Esophagus squamous epithelium (tissue), 5 donors: ENCODE results near the gene PHLPP1. TPM values are rescaled to one million over a fixed set of nuclear protein-coding genes. Genes with fewer than 3 reads are reported as not detected.
A peak's percentile ranks its signal among the peaks of the same experiment; 100 is the strongest.

Source experiments
- DNase-seq: peaks from one replicate; lab custom pipeline; 2025; lab: John Stamatoyannopoulos, UW
- H3K27ac ChIP-seq, 4 donors: fragments of 200-600 bp; sonication (generic); one replicate each; pipeline ENCODE4 v1.5.1; 2016 to 2019; ENCODE audit warnings: mild to moderate bottlenecking in 1 of 4
- H3K27me3 ChIP-seq, 4 donors: fragments of 200-600 bp; sonication (generic); 1 replicate in 3 of 4; 2 replicates in 1 of 4; pipeline versions ENCODE4 v1.5.1 to v1.6.0; 2017 to 2021; ENCODE audit warnings: antibody characterized with exemption in 1 of 4
- H3K36me3 ChIP-seq, 3 donors: fragments of 200-600 bp; sonication (generic); one replicate each; pipeline ENCODE4 v1.5.1; 2016 to 2019
- H3K4me1 ChIP-seq, 3 donors: fragments of 200-600 bp; sonication (generic); one replicate each; pipeline ENCODE4 v1.5.1; 2017 to 2019
- H3K4me3 ChIP-seq, 4 donors: fragments of 200-600 bp; sonication (generic); 1 replicate in 3 of 4; 2 replicates in 1 of 4; pipeline ENCODE4 v1.5.1; 2016 to 2019; ENCODE audit warnings: mild to moderate bottlenecking in 2 of 4, moderate library complexity in 1 of 4
- H3K9me3 ChIP-seq, 3 donors: fragments of 200-600 bp; sonication (generic); one replicate each; pipeline ENCODE4 v1.5.1; 2016 to 2019
- CTCF ChIP-seq, 6 experiments: fragments of 450-650 bp in 4 of 6; fragments of 200-600 bp in 2 of 6; sonication (generic) in 2 of 6; IDR thresholded peaks; one replicate each; pipeline ENCODE4 v1.5.1; 2016 to 2019; ENCODE audit warnings: antibody characterized with exemption in 6 of 6, mild to moderate bottlenecking in 4 of 6, moderate library complexity in 4 of 6
- POLR2A ChIP-seq, 4 donors: fragments of 450-650 bp; IDR thresholded peaks; one replicate each; pipeline ENCODE4 v1.6.1; 2017; ENCODE audit warnings: antibody characterized with exemption in 4 of 4, mild to moderate bottlenecking in 4 of 4, moderate library complexity in 3 of 4
- WGBS, 2 donors: methylation state at CpG; one replicate each; pipeline ENCODE4 v1.1.5; 2018; 5-methylcytosine and 5-hydroxymethylcytosine counted together
- intact Hi-C: fragments of 100-400 bp; cut with DNase I; formaldehyde crosslinking; loops from one replicate; pipeline ENCODE4 v1.15.0; 2022
- total RNA-seq, 4 donors: library from RNA; depleted of rRNA; stranded (reverse); fragments of >200 nt; gene quantifications; one replicate each; pipeline ENCODE4 v1.1.0, GENCODE V29; 2016
- donor health status: DM: yes; HTN: yes; CAD: no.

Gene PHLPP1
- total RNA-seq, 4 donors from 2014 or later = 10.1 to 16.6 (median 14.9) TPM

GRCh38 chr18:62848946-62849345, 133.6 kb downstream of the PHLPP1 start:
- no peaks in the 10 kb centered on the region for H3K9me3 ChIP-seq
- no peak overlapping the region for H3K4me3 ChIP-seq
- H3K36me3 ChIP-seq = peaks cover 0 to 5% (median 0%) of the 10 kb centered on the region in 3 donors
- intact Hi-C loops = no loop called here
- H3K4me1 ChIP-seq = no peaks in the 10 kb centered on the region
- DNase-seq = no peak
- TF ChIP-seq POLR2A (IDR thresholded peaks at IDR 0.05) (no peak), CTCF (IDR thresholded peaks at IDR 0.05) (no peak)
- H3K27me3 ChIP-seq = no peaks in the 10 kb centered on the region
- 95 to 96% methylated on average over 1 of the region's 1 CpG for WGBS, 2 donors
- no peak overlapping the region for H3K27ac ChIP-seq

DNA sequence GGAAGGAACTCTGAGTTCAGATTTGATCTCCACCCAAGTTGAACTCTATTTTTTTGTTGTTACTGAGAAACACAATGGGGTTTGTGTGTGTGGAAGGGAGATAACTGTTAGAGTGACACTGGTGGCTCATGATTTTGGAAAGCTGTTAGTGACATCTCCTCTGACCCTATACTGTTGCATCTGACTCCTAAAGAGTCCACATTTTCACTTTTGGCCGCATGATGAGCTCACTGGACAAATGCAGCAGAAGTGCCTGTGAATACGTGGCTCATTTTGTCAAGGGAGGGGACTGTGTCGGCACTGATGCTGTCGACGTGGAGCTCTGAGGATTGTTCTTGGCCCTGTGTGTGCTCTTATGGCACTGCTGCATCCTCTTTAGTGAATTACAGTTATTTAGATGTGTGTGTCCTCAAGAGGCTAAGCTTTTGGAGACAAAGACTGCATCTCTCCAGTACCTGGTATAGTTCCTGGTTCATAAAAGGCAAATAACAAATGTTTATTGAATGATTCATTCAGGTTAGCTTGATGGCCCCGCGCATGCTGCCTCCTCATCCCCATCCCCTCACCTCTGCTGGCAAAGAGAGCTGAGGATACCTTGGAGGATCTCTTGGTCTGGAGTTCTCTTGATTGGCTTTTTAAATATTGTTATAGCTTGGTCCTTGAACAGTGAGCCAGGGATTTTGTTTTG, 135.4 kb downstream of the PHLPP1 start:
- no peak for DNase-seq
- H3K4me1 ChIP-seq = no peaks in the 10 kb centered on the region
- peak overlapping the region in 1 of 4 donors; percentile 19 for H3K27ac ChIP-seq
- intact Hi-C loops = no loop called here
- no peaks in the 10 kb centered on the region for H3K36me3 ChIP-seq
- TF ChIP-seq POLR2A (IDR thresholded peaks at IDR 0.05) = no peak
- no peak for TF ChIP-seq CTCF (IDR thresholded peaks at IDR 0.05)
- H3K9me3 ChIP-seq = no peaks in the 10 kb centered on the region
- no peak overlapping the region for H3K4me3 ChIP-seq
- whole genome bisulfite sequencing, 2 donors = 82 to 90% methylated on average over 6 to 7 of the region's 7 CpGs
- H3K27me3 ChIP-seq = no peaks in the 10 kb centered on the region

- no peak for DNase-seq
- 59 to 60% methylated on average over 2 of the region's 2 CpGs for WGBS, 2 donors
- Histone ChIP-seq H3K4me3 (no peak overlapping the region), H3K36me3 (no peaks in the 10 kb centered on the region), H3K4me1 (no peaks in the 10 kb centered on the region), H3K27me3 (no peaks in the 10 kb centered on the region), H3K9me3 (no peaks in the 10 kb centered on the region), H3K27ac (no peak overlapping the region)
- intact Hi-C loops = no loop called here
- TF ChIP-seq CTCF (IDR thresholded peaks at IDR 0.05) = no peak
- TF ChIP-seq POLR2A (IDR thresholded peaks at IDR 0.05) = no peak
These were observed 137.5 kb downstream of the PHLPP1 start for GRCh38 chr18:62852851-62853250.

- WGBS, 2 donors = 89 to 95% methylated on average over 7 of the region's 7 CpGs
These were observed 141.0 kb downstream of the PHLPP1 start for GRCh38 chr18:62856294-62856693.

More at GRCh38 chr18:62856294-62856693, 141.0 kb downstream of the PHLPP1 start:
- intact Hi-C loops = no loop called here
- no peak for TF ChIP-seq CTCF (IDR thresholded peaks at IDR 0.05)
- TF ChIP-seq POLR2A (IDR thresholded peaks at IDR 0.05) = no peak
- Histone ChIP-seq H3K27me3 (no peaks in the 10 kb centered on the region), H3K4me1 (no peaks in the 10 kb centered on the region), H3K36me3 (peaks cover 0 to 3% (median 0%) of the 10 kb centered on the region in 3 donors), H3K27ac (no peak overlapping the region), H3K4me3 (no peak overlapping the region), H3K9me3 (no peaks in the 10 kb centered on the region)
- DNase-seq = no peak
